Measurements from ENCODE around the gene PBX3. TPM values are rescaled to one million over a fixed set of nuclear protein-coding genes. Genes with fewer than 3 reads are reported as not detected.

Gene PBX3
- total and polyA plus RNA-seq, 2 of the 13 experiments (the other 11 are each of a cell fraction or from before 2014, with no cell fraction given) = 6.0 to 11.2 TPM

DNA sequence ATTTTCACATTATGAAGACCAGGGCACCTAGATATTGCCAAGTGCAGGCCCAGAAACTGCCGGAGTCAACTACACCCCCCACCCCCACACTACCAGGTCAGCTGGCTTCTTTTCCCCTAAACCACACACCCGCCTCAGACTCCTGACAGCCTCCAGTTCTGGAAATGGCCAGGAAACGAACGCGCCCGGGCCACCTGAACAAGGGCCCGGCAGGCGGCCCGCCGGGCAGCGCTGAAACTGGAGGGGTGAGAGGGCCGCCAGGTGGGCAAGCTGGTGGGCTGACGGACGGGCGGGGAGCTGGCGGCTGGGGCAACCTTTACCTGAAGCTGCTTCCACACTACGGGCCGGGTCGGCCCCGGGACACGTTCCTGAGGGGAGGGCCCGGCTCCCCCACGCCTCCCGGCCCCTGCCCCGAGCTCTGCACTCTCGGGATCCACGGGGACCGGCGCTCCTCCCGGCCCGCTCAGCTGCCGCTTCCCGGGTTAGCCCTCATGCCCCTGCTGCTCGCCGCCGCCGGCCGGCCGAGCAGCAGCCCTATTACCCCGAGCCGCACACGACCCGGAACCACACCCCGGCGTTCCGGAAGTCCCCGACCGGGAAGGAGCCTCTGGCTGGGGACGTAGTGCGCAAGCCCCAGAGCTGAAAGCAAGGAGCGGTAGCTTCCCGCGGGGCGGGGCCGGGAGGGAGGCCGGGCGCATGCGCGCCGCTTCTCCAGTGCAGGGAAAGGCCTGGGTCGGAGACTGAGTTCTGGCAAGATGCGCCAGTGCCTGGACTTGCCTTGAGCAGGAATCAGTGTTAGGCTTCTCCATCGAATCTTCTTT is 40.3 kb upstream of the PBX3 start, which contains the start of gene MAPKAP1 (continued):
- TF ChIP-seq KIAA2018 (CRISPR knock-in tag; IDR thresholded peaks at IDR 0.05; ENCODE audit: borderline replicate concordance) = no peak
- TF ChIP-seq CHD4 (IDR thresholded peaks at IDR 0.05; ENCODE audit: borderline replicate concordance, low read length) = no peak
- no peak for TF ChIP-seq AGO1 (IDR thresholded peaks at IDR 0.05; ENCODE audit: low read depth, low read length, poor library complexity, severe bottlenecking)
- TF ChIP-seq ZNF501 (CRISPR knock-in tag; IDR thresholded peaks at IDR 0.05) = peak; percentile 68
- TF ChIP-seq HNRNPUL1 (IDR thresholded peaks at IDR 0.05; ENCODE audit: low read depth, low read length) = 0 out of 2 replicates have a peak, but pooled peaks have one; percentile 26
- TF ChIP-seq ZNF776 (CRISPR knock-in tag; IDR thresholded peaks at IDR 0.05) = no peak
- no peak for TF ChIP-seq SP2 (CRISPR knock-in tag; IDR thresholded peaks at IDR 0.05)
- TF ChIP-seq ASH2L (IDR thresholded peaks at IDR 0.05; ENCODE audit: insufficient read length, low read depth, low read length) = peak; percentile 92
- TF ChIP-seq ZNF382 (CRISPR knock-in tag; IDR thresholded peaks at IDR 0.05; ENCODE audit: borderline replicate concordance) = no peak
- no peak for TF ChIP-seq MIER3 (CRISPR knock-in tag; IDR thresholded peaks at IDR 0.05; ENCODE audit: borderline replicate concordance)
- TF ChIP-seq ZNF841 (CRISPR knock-in tag; IDR thresholded peaks at IDR 0.05; ENCODE audit: borderline replicate concordance) = no peak
- TF ChIP-seq ZFP36L2 (CRISPR knock-in tag; IDR thresholded peaks at IDR 0.05) = no peak
- TF ChIP-seq PRDM10 (CRISPR knock-in tag; IDR thresholded peaks at IDR 0.05; ENCODE audit: low read depth) = peak; percentile 16; the same call in 1 of the 2 replicates
- TF ChIP-seq TOPORS (CRISPR knock-in tag; IDR thresholded peaks at IDR 0.05) = no peak

All from HepG2 (cell line).